GM18526 (cell line): Measurements from ENCODE around the gene TAX1BP1.

ENCODE experiments used
- POLR2A ChIP-seq: IDR thresholded peaks from 3 replicates; pipeline ENCODE4 v1.6.1; 2011; ENCODE audit not compliant: insufficient read length; ENCODE audit errors: extremely low read depth

TAX1BP1 gene

DNA sequence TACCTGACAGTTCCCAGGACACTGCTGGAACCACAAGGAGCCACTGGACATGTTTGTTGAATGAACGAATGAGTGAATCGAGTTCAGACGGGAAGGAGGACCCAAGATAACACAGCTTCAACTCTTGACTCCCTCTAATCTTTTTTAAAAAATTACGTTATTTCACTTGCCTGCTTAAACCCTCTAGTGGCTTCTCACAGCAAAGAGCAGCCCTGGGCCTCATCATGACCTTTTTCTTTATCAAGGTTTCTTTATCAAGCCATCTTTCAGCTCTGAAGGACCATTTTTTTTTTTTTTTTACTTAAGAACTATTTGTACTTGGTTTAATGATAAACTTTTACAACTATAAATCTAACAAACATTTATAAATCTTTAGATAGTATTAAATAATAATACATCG is 110.6 kb downstream of the TAX1BP1 start:
- TF ChIP-seq POLR2A, result no peak

GRCh38 chr7:27860800-27861199 is 120.8 kb downstream of the TAX1BP1 start:
- TF ChIP-seq POLR2A, result no peak

- no peak for TF ChIP-seq POLR2A
Observed at GRCh38 chr7:27861747-27862146, 121.8 kb downstream of the TAX1BP1 start.

DNA sequence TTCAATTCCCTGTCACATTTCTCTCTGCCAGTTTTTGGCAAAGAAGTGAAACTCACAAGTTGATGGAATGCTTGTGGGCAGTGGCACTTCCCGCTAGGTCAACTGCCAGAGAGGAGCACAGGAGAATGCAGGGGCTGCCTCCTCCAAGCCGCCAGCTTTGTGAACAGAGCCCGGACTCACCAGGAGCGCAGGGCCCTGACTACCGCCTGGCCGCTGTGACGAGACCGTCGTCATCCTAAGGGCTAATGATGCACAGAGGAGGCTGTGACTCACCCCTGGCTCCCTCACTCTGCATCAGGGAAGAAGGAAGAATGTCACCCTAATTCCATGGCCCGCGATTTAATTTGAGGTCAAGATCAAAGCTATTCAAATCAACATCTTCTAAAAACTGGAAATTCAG is 123.9 kb downstream of the TAX1BP1 start:
- TF ChIP-seq POLR2A, result no peak

GRCh38 chr7:27866256-27866655 is 126.3 kb downstream of the TAX1BP1 start:
- TF ChIP-seq POLR2A, result no peak

DNA sequence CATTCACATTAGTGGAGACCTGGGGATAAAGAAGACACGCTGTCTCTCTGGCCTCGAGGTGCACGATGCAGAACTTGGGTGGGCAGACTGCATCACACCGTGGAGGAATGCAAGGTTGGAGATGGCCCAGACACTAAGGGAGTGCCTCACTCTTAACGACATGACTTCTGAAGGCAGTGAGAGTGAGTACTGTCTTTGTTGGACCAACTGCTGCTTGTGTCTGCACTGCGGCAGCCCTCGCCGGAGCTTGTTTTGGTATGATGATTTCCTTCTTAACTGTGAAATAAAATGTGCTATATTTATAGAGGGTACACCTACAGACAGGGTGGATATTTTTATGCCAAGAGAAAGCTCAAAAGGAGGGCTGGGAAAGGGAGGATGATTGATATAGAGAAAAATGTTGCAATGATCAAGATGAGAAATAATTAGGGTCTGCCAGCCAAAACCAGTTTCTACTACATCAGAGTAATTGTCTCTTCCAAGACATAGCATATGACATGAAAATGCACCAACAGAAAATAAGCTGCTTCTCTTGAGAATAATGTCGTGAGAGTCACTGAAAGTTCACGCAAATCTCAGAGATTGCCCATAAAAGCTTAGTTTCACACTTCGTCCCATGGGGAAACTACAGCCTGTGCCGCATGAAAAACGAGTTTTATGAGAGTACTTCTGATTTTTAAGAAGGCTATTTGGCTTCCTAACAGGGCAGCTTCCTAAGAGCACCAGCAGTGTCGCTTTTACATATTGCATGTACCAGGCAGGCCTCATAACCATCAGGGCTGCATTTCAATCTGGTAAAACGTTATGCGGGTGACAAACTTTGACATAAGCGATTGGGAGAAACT is 127.1 kb downstream of the TAX1BP1 start:
- no peak for TF ChIP-seq POLR2A

DNA sequence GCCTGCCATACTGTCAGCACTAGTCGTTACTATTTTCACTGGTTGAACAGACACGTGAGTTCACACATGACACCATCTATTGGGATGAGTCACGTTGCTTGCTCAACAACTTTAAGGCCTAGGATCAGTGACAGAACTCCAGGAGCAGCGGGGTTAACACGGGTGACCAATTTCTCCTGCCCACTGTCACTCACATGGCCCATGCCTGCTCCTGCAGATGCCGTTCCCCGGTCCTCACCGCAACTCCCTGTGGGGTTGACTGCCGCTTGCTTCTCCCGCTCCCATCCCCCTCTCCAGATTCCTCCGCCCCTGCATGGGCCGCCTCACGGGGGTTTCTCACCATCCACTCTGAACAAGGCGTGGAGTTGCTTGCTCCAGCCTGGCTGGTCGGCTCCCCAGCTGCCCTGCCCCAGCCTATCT is 128.2 kb downstream of the TAX1BP1 start:
- TF ChIP-seq POLR2A, result no peak

DNA sequence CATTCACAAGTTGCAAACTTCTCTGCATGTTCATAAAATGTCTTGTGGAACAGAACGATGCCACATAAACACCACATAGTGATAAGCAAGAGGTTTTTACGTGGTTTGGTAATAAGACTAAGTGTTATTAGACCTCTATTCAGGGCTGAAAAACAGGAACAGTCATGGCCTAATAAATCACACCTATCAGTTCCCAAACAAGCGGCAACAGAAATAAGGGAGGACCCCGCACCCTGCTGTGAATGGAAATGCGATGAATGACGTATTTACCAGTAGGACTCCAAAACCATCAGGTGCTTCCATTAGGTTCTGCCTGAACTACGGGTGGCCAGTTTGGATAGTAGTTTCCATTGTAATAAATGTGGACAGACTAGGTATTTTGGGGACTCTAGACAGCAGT is 129.1 kb downstream of the TAX1BP1 start:
- no peak for TF ChIP-seq POLR2A

DNA sequence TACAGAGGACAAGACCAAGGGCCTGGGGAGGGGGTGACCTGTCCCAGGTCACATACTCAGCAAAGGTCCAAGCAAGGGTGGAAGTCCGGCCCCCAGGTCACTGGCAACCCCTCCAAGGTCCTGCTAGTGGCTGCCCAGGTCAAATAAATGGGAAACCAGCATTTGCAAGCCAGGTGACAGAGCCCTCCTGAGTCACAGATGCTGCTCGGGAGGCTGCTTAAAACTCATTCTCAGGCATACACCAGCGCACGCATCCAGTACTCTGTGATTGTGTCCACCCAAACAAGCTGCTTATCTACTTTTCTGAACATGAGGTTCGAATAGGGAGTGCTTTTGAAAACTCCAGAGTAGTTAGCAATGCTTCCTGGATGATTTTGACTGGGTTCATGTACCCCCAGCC is 130.6 kb downstream of the TAX1BP1 start:
- no peak for TF ChIP-seq POLR2A

DNA sequence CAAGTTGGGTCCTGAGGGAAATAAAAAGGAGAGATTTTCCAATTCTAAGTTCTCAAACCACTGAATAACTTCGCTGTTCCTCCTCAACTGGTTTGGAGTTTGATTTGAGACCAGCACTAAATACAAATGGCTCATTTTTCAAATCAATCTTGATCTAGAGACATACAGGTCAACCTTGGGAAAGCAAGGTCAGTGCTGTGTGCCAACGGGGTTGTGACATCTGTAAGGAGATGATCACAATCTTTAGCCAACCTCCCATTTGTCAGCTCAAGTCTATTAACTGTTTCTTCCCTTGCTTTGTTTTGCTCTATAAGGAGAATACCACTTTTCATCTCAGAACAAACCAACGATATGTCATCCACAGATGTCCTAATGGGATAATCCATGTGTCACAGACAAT is 131.1 kb downstream of the TAX1BP1 start:
- no peak for TF ChIP-seq POLR2A

- no peak for TF ChIP-seq POLR2A
Observed at GRCh38 chr7:27871866-27872265, 131.9 kb downstream of the TAX1BP1 start.

DNA sequence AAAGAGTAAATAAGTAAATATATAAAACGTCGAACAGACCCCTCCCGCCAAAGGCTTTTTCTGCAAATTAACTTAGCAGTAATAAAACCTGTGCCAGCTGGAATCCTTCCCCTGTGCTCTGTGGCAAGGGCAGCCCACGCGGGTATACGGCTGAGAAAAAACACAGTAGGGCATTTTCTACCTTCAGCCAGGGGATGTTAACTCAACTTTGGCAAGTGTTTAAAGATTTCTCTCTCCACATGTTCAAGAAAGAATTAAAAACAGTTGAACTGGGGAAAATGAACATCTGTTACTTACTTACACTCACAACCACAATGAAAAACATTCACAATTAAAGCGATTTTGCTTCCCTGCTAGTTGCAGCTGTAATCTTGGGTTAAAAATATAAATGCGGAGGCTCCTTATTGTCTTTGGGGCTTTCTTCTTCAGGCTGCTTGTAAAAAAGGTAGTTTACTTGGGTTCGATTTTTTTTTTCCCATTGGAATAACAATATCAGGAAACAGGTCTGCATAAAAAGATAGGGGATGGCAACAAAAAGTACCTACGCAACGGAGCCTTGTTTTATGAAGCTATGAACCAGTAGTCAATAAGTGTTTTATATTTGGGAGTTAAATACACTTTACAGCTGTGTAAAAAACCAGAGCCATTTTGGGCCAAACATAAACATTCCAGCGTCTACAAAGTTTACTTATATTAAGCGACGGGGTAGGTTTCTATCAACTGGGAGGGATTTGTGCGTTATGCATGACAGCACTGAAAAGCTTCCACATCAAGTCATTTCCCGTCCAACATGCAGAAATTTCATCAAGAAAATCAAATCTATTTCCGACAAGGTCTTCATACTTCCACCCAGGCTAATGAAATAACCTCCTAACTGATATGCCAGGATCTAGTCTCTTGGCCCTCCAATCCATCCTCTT is 132.7 kb downstream of the TAX1BP1 start:
- TF ChIP-seq POLR2A, result no peak

GRCh38 chr7:27873981-27874957 is 134.3 kb downstream of the TAX1BP1 start:
- no peak for TF ChIP-seq POLR2A

DNA sequence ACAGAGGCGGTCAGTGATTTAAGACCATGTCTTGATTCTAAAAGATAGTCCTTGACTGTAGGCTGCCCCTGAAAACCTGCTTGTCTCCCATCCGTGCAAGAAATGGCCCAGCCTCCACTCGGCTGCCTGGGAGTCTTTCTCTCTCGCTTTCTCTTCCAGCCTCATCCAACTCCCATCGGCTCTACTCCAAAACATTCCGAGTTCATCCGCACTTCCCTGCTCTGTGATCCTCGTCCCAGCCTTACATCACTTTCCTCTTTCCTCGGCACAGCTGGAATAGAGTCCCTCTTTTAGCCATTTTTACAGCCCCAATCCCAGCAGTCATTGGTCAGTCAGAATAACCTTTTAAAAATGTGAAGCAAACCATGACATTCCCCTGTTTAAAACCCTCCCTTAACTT is 135.1 kb downstream of the TAX1BP1 start:
- no peak for TF ChIP-seq POLR2A

GRCh38 chr7:27875832-27876231 is 135.9 kb downstream of the TAX1BP1 start:
- no peak for TF ChIP-seq POLR2A
